Smooth muscle cell (in vitro differentiated cells): ENCODE data around the gene EGFL7. TPM values are rescaled to one million over a fixed set of nuclear protein-coding genes. Genes with fewer than 3 reads are reported as not detected.

Experiments
- DNase-seq: peaks from one replicate; lab custom pipeline; 2025; ENCODE audit not compliant: unreplicated experiment; lab: John Stamatoyannopoulos, UW
- H2AFZ ChIP-seq: fragments of 200-600 bp; sonication (generic); 2 replicates; pipeline ENCODE4 v1.6.0; 2016; ENCODE audit warnings: antibody characterized with exemption, low read depth, mild to moderate bottlenecking
- H3F3A ChIP-seq: fragments of 200-600 bp; sonication (generic); 2 replicates; pipeline ENCODE4 v1.6.0; 2017; ENCODE audit warnings: antibody characterized with exemption, low read depth
- H3K27ac ChIP-seq: fragments of 200-600 bp; sonication (generic); 2 replicates; pipeline ENCODE4 v1.5.1; 2016; ENCODE audit warnings: low read depth, mild to moderate bottlenecking
- H3K27me3 ChIP-seq: fragments of 200-600 bp; sonication (generic); 2 replicates; pipeline ENCODE4 v1.6.1; 2016; ENCODE audit warnings: low read depth, mild to moderate bottlenecking
- H3K36me3 ChIP-seq: fragments of 200-600 bp; sonication (generic); 2 replicates; pipeline ENCODE4 v1.5.1; 2016; ENCODE audit warnings: low read depth
- H3K4me1 ChIP-seq: fragments of 200-600 bp; sonication (generic); 2 replicates; pipeline ENCODE4 v1.5.1; 2016; ENCODE audit warnings: low read depth
- H3K4me2 ChIP-seq: fragments of 200-600 bp; sonication (generic); 2 replicates; pipeline ENCODE4 v1.6.0; 2016; ENCODE audit warnings: mild to moderate bottlenecking
- H3K4me3 ChIP-seq: fragments of 200-600 bp; sonication (generic); 2 replicates; pipeline ENCODE4 v1.5.1; 2016; ENCODE audit warnings: mild to moderate bottlenecking
- H3K79me2 ChIP-seq: fragments of 200-600 bp; sonication (generic); 2 replicates; pipeline ENCODE4 v1.6.0; 2016; ENCODE audit warnings: low read depth, mild to moderate bottlenecking
- H3K9ac ChIP-seq: fragments of 200-600 bp; sonication (generic); 2 replicates; pipeline ENCODE4 v1.6.0; 2016; ENCODE audit warnings: low read depth
- H3K9me3 ChIP-seq: fragments of 200-600 bp; sonication (generic); replicated peaks from 2 replicates; pipeline ENCODE4 v1.5.1; 2016; ENCODE audit warnings: low read depth
- H4K20me1 ChIP-seq: fragments of 200-600 bp; sonication (generic); 2 replicates; pipeline ENCODE4 v1.6.0; 2016; ENCODE audit warnings: low read depth
- WGBS: methylation state at CpG from one replicate; pipeline ENCODE4 v1.1.7; 2016; ENCODE audit warnings: low lambda C conversion rate; 5-methylcytosine and 5-hydroxymethylcytosine counted together
- polyA plus RNA-seq: library from polyadenylated mRNA; unstranded; fragments of >200 nt; fragmentation: Nextera tagmentation; extraction: Ambion mirVana; gene quantifications from 2 replicates; pipeline ENCODE4 v1.2.1, GENCODE V29; 2016
- total RNA-seq: library from RNA; depleted of rRNA; stranded (reverse); fragments of >200 nt; gene quantifications from 2 replicates; pipeline ENCODE4 v1.2.3, GENCODE V29; 2014
- TF ChIP-seq, protein P1 (sequence below): fragments of 200-600 bp; sonication (generic); IDR thresholded peaks from 2 replicates; pipeline ENCODE4 v1.5.1; 2017; ENCODE audit warnings: borderline replicate concordance, mild to moderate bottlenecking, antibody characterized with exemption; ENCODE audit not compliant: insufficient read depth, poor library complexity, severe bottlenecking

The EGFL7 gene
- total and polyA plus RNA-seq, 2 experiments from 2014 or later, result 61.8 to 239 TPM

DNA sequence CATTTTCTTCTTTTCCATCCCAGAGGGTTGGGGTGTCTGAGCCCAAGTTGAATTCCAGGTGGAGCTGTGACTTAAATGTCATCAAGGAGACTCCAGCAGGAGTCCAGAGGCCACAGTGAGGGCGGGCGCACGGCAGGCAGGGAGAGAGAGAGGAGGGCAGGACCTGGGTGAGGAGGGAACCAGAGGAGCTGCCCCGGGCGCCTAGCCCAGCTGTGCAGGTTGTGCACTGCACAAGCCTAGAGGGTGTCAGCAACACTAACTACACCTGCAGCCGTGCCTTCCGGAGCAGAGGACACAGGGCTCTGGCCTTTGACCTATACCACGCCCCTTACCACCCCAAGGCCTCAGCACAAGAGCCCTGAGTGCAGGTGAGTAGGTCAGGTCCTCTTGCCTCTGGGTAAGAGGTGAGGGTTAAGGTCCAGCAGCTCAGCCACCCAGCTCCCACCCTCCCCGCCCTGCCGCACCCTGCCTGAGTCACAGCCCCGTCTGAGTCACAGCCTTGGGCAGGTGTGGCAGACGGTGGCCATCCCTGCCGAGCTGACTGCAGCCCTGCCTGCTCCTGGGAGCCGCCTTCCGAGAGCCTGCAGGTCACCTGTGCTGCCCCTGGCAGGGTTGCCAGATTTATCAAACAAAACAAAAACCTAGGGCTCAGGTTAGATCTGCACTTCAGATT, 30.9 kb downstream of the EGFL7 start:
- 54% methylated on average over 15 of the region's 15 CpGs for WGBS
- H4K20me1 ChIP-seq, result no peaks in the 10 kb centered on the region
- no peak overlapping the region for H3K4me3 ChIP-seq
- no peaks in the 10 kb centered on the region for H3K4me1 ChIP-seq
- no peaks in the 10 kb centered on the region for H3K79me2 ChIP-seq
- peak overlapping the region; percentile 64 for H3K27ac ChIP-seq
- H3K4me2 ChIP-seq, result no peak overlapping the region
- H3K9ac ChIP-seq, result no peak overlapping the region
- H3K36me3 ChIP-seq, result no peaks in the 10 kb centered on the region
- DNase-seq, result no peak
- H2AFZ ChIP-seq, result no peak overlapping the region
- H3K9me3 ChIP-seq, result no peaks in the 10 kb centered on the region
- no peaks in the 10 kb centered on the region for H3K27me3 ChIP-seq
- H3F3A ChIP-seq, result peaks cover under 1% of the 10 kb centered on the region
- TF ChIP-seq, protein P1, sequence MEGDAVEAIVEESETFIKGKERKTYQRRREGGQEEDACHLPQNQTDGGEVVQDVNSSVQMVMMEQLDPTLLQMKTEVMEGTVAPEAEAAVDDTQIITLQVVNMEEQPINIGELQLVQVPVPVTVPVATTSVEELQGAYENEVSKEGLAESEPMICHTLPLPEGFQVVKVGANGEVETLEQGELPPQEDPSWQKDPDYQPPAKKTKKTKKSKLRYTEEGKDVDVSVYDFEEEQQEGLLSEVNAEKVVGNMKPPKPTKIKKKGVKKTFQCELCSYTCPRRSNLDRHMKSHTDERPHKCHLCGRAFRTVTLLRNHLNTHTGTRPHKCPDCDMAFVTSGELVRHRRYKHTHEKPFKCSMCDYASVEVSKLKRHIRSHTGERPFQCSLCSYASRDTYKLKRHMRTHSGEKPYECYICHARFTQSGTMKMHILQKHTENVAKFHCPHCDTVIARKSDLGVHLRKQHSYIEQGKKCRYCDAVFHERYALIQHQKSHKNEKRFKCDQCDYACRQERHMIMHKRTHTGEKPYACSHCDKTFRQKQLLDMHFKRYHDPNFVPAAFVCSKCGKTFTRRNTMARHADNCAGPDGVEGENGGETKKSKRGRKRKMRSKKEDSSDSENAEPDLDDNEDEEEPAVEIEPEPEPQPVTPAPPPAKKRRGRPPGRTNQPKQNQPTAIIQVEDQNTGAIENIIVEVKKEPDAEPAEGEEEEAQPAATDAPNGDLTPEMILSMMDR, result no peak

DNA sequence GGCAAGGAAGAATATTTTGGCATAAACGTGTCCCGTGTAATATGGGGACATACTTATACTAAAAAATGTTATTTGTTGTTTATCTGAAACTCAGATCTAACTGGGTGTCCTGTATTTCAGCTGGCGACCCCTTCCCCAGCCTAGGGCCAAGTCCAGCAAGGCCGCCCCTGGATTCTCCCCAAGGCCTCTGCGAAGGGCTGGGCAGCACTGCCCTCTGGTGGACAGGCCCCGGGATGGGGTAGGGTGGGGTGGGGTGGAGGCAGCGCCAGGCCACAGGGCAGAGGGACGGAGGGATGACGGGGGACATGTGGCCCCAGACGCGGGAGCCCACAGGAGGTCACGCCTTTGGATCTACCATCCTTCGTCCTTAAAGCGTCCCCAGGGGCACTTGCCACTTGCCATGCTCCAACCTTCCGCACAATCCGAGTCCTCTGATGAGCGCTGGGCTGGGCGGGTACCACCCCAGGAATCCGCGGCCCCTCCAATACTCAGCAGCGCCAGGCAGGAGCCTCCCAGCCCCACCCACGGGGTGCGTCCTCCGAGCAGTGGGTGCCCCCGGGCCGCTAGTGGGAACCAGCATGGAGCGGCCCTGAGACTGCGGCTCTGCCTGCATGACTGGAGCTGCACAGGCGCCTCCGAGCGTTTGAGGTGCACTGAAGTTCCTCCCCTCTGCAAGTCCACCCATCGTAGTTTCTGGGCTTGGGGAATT, 31.6 kb downstream of the EGFL7 start:
- H3K27me3 ChIP-seq, result no peaks in the 10 kb centered on the region
- H3K4me2 ChIP-seq, result no peak overlapping the region
- TF ChIP-seq, protein P1, result peak; percentile 63
- no peak for DNase-seq
- H3K36me3 ChIP-seq, result no peaks in the 10 kb centered on the region
- no peaks in the 10 kb centered on the region for H4K20me1 ChIP-seq
- peak overlapping the region; percentile 64 for H3K27ac ChIP-seq
- H3K9ac ChIP-seq, result no peak overlapping the region
- 54% methylated on average over 26 of the region's 32 CpGs for WGBS
- no peak overlapping the region for H3K4me3 ChIP-seq
- no peaks in the 10 kb centered on the region for H3K9me3 ChIP-seq
- H3K79me2 ChIP-seq, result no peaks in the 10 kb centered on the region
- H3F3A ChIP-seq, result no peaks in the 10 kb centered on the region
- no peak overlapping the region for H2AFZ ChIP-seq
- H3K4me1 ChIP-seq, result no peaks in the 10 kb centered on the region

DNA sequence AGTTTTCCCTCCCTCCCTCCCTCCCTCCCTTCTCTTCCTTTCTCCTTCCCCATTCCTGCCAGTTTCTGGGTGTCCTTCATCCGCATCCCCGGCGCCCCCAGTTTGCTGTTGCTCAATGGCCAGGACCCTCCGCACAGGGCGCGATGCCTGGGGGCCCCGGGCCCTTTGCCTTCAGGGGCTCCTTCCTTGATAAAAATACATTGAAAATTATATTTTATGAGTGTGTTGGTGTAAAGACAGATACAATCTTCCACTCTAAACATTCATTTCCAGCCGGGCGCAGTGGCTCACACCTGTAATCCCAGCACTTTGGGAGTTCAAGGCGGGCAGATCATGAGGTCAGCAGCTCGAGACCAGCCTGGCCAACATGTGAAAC, 32.1 kb downstream of the EGFL7 start:
- 92% methylated on average over 11 of the region's 11 CpGs for WGBS
- Histone ChIP-seq H3K27me3 (no peaks in the 10 kb centered on the region), H3K4me1 (no peaks in the 10 kb centered on the region), H3K4me2 (no peak overlapping the region), H3K79me2 (no peaks in the 10 kb centered on the region), H3K9ac (no peak overlapping the region), H2AFZ (no peak overlapping the region), H3K9me3 (no peaks in the 10 kb centered on the region), H3K4me3 (no peak overlapping the region), H3K36me3 (no peaks in the 10 kb centered on the region), H3K27ac (no peak overlapping the region), H4K20me1 (no peaks in the 10 kb centered on the region), H3F3A (no peaks in the 10 kb centered on the region)
- TF ChIP-seq, protein P1, result no peak
- no peak for DNase-seq
